ENCODE measurements around the gene SLC51B. TPM values are rescaled to one million over a fixed set of nuclear protein-coding genes. Genes with fewer than 3 reads are reported as not detected.

Gene SLC51B
- polyA plus RNA-seq, 2 of the 4 experiments (the other 2 are of a cell fraction), result 12.2 to 16.1 TPM

DNA sequence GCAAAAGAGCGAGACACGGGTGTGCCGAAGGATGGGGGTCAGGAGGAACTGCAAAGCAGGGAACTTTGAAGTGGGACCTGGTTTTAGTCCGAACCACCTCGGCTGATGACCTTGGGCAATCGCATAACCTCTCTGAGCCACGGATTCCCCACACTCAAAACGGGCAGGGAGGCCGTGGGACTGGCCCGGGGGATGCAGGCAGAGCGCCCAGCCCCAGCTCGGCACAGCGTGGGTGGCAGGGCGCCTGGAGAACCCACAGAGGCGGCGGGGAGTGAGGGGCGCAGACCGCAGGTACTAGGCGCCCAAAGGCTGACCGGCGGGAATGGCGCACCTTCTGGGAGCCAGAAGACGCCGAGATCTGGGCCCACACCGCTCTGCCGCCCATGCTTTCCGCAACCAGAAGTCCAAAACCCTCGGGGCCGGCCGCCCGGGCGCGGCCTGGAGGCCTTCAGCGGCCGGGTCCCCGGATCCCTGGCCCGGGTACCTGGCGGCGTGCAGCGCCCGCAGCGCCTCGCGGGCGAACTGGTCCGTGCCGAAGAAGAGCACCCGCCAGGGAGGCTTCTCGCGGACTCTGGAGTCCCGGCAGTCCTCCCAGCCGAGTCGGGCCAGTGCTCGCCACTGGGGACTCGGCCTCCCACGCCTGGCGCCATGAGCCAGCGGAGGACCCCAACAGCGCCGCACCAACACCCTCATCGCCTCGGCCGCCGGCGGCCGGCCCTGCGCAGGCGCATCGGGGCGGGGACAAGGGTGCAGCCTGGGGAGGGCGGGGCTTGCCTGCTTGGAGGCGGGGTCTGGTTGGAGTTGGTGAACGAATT is 16.1 kb upstream of the SLC51B start, which contains the start of gene MTFMT:
Gene MTFMT (minus strand): TSS at position 719 of the 815 bp plus-strand sequence. CDS start 26 bp downstream, at position 693.
- H3K4me1 ChIP-seq, result peaks cover 32% of the 10 kb centered on the region
- FAIRE-seq (no peak), ATAC-seq (peak; percentile 65 to 83), DNase-seq (ENCODE audit: low read depth in 1 of 2, low spot score in 1 of 2) (peak; percentile 88 to 97)
- ChIA-PET CTCF (interaction anchor here (0.8 to 8.0 kb wide), 2 partner anchors 50 to 298 kb away, joined by 3 to 254 read pairs; partner anchors contain the start of gene KBTBD13), POLR2A (no interaction called here)
- TF ChIP-seq KDM1A (IDR thresholded peaks at IDR 0.05; ENCODE audit: low read depth) (0 out of 2 replicates have a peak, but pooled peaks have one; percentile 58), MYC (IDR thresholded peaks at IDR 0.05; ENCODE audit: borderline replicate concordance, low read length) (peak; percentile 60), HMGXB4 (CRISPR knock-in tag; IDR thresholded peaks at IDR 0.05; ENCODE audit: borderline replicate concordance) (peak; percentile 88; the same call in 1 of the 2 replicates), KDM5A (IDR thresholded peaks at IDR 0.05) (0 out of 2 replicates have a peak, but pooled peaks have one; percentile 29), JUN (IDR thresholded peaks at IDR 0.05) (peak; percentile 66 to 92; a peak in 3 of 5 replicates), PHF8 (IDR thresholded peaks at IDR 0.05; ENCODE audit: borderline replicate concordance, low read depth) (peak; percentile 91), NR3C1 (IDR thresholded peaks at IDR 0.05) (no peak), HOXA7 (CRISPR knock-in tag; IDR thresholded peaks at IDR 0.05) (no peak), MAX (IDR thresholded peaks at IDR 0.05) (peak; percentile 74), POLR2A (IDR thresholded peaks at IDR 0.05; ENCODE audit: low read length) (peak; percentile 99)
- TF ChIP-seq, protein P1, sequence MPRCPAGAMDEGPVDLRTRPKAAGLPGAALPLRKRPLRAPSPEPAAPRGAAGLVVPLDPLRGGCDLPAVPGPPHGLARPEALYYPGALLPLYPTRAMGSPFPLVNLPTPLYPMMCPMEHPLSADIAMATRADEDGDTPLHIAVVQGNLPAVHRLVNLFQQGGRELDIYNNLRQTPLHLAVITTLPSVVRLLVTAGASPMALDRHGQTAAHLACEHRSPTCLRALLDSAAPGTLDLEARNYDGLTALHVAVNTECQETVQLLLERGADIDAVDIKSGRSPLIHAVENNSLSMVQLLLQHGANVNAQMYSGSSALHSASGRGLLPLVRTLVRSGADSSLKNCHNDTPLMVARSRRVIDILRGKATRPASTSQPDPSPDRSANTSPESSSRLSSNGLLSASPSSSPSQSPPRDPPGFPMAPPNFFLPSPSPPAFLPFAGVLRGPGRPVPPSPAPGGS (IDR thresholded peaks at IDR 0.05), result peak; percentile 93
- TF ChIP-seq, protein P2, sequence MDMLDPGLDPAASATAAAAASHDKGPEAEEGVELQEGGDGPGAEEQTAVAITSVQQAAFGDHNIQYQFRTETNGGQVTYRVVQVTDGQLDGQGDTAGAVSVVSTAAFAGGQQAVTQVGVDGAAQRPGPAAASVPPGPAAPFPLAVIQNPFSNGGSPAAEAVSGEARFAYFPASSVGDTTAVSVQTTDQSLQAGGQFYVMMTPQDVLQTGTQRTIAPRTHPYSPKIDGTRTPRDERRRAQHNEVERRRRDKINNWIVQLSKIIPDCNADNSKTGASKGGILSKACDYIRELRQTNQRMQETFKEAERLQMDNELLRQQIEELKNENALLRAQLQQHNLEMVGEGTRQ (IDR thresholded peaks at IDR 0.05), result no peak
- TF ChIP-seq, protein P3, sequence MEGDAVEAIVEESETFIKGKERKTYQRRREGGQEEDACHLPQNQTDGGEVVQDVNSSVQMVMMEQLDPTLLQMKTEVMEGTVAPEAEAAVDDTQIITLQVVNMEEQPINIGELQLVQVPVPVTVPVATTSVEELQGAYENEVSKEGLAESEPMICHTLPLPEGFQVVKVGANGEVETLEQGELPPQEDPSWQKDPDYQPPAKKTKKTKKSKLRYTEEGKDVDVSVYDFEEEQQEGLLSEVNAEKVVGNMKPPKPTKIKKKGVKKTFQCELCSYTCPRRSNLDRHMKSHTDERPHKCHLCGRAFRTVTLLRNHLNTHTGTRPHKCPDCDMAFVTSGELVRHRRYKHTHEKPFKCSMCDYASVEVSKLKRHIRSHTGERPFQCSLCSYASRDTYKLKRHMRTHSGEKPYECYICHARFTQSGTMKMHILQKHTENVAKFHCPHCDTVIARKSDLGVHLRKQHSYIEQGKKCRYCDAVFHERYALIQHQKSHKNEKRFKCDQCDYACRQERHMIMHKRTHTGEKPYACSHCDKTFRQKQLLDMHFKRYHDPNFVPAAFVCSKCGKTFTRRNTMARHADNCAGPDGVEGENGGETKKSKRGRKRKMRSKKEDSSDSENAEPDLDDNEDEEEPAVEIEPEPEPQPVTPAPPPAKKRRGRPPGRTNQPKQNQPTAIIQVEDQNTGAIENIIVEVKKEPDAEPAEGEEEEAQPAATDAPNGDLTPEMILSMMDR (IDR thresholded peaks at IDR 0.05), result peak; percentile 18; the same call in 1 of the 3 replicates
- H3K9me3 ChIP-seq, result no peaks in the 10 kb centered on the region
- H3K4me2 ChIP-seq, result peak within 1 kb of the TSS; percentile 98
- H3K27ac ChIP-seq, result peak within 1 kb of the TSS; percentile 93 to 96
- peak within 1 kb of the TSS; percentile 73 for H3K4me3 ChIP-seq
- 2% methylated on average over 37 of the region's 73 CpGs for WGBS (ENCODE audit: missing lambda C conversion rate)

GRCh38 chr15:65029736-65030208 is 15.4 kb upstream of the SLC51B start:
- Histone ChIP-seq H3K4me2 (peak overlapping the region; percentile 98), H3K9me3 (no peaks in the 10 kb centered on the region), H3K27ac (peak overlapping the region; percentile 93 to 96; a peak in 4 of 6 replicates), H3K4me3 (peak overlapping the region; percentile 73), H3K4me1 (peaks cover 33% of the 10 kb centered on the region)
- ATAC-seq (no peak), FAIRE-seq (no peak), DNase-seq (ENCODE audit: low read depth in 1 of 2, low spot score in 1 of 2) (no peak)
- 57% methylated on average over 12 of the region's 12 CpGs for WGBS (ENCODE audit: missing lambda C conversion rate)
- peak; percentile 71 for TF ChIP-seq ZC3H11A (IDR thresholded peaks at IDR 0.05)
- no peak for TF ChIP-seq HOXB13 (CRISPR knock-in tag; IDR thresholded peaks at IDR 0.05; ENCODE audit: low read depth)
- ChIA-PET POLR2A (no interaction called here), CTCF (interaction anchor here (0.8 to 8.0 kb wide), 6 partner anchors 13 to 299 kb away, joined by 3 to 254 read pairs (median 4); partner anchors contain the start of genes KBTBD13 and SLC51B)
